H1 (cell line): Measurements from ENCODE around the gene ZRANB3.
"Not testable (repeated sequence)": the region's sequence is repeated elsewhere in the genome, so short reads cannot be mapped to it uniquely, and the experiment has no call there.

Experiments used
- ASH2L ChIP-seq: fragments of 200-600, 300-600 bp; sonication (generic); IDR thresholded peaks from one replicate; pipeline ENCODE4 v1.7.1; 2017; ENCODE audit warnings: low read length
- BRCA1 ChIP-seq: IDR thresholded peaks from 2 replicates; pipeline ENCODE4 v1.6.1; 2012; ENCODE audit warnings: low read depth, low read length, improper control_type of control experiment
- CTCF ChIP-seq, 3 experiments: IDR thresholded peaks; 1 replicate in 2 of 3; 2 replicates in 1 of 3; pipeline versions ENCODE4 v1.5.1 to v1.6.1; 2011; ENCODE audit warnings: low read length in 3 of 3, mild to moderate bottlenecking in 3 of 3, inconsistent platforms in 2 of 3, low read depth in 1 of 3, moderate library complexity in 1 of 3; ENCODE audit not compliant: insufficient read depth in 1 of 3; ENCODE audit errors: control extremely low read depth in 1 of 3
- E2F6 ChIP-seq: IDR thresholded peaks from 2 replicates; pipeline ENCODE4 v1.6.1; 2012; ENCODE audit warnings: inconsistent platforms
- EGR1 ChIP-seq: IDR thresholded peaks from 2 replicates; pipeline ENCODE4 v1.6.1; 2011; ENCODE audit warnings: low read depth, low read length, borderline replicate concordance
- GABPA ChIP-seq: IDR thresholded peaks from 2 replicates; pipeline ENCODE4 v1.6.1; 2011; ENCODE audit warnings: mild to moderate bottlenecking, low read length, moderate library complexity, borderline replicate concordance; ENCODE audit not compliant: insufficient read depth
- PHF8 ChIP-seq: fragments of 200-600 bp; sonication (generic); conservative IDR thresholded peaks from 2 replicates; pipeline ENCODE4 v1.7.1; 2012; ENCODE audit warnings: low read depth, mild to moderate bottlenecking, inconsistent platforms, low read length, moderate library complexity
- POLR2A ChIP-seq, 2 experiments: IDR thresholded peaks; 1 replicate in 1 of 2; 2 replicates in 1 of 2; pipeline ENCODE4 v1.6.1; 2011; ENCODE audit warnings: low read depth in 2 of 2, low read length in 2 of 2, mild to moderate bottlenecking in 2 of 2; ENCODE audit errors: control extremely low read depth in 1 of 2
- YY1 ChIP-seq: IDR thresholded peaks from 2 replicates; pipeline ENCODE4 v1.6.1; 2011; ENCODE audit warnings: low read depth, mild to moderate bottlenecking, low read length

GRCh38 chr2:135498588-135498987 lies 32.4 kb downstream of the ZRANB3 start:
- TF ChIP-seq E2F6; POLR2A (IDR thresholded peaks at IDR 0.05; ENCODE audit: control extremely low read depth in 1 of 2, low read depth in 2 of 2, low read length in 2 of 2); PHF8; BRCA1; ASH2L; CTCF (IDR thresholded peaks at IDR 0.05; ENCODE audit: control extremely low read depth in 1 of 3, insufficient read depth in 1 of 3, low read depth in 1 of 3, low read length in 3 of 3); GABPA; EGR1; YY1: not testable (repeated sequence)
